RKO (cell line): ENCODE results near the gene CHRD.

Source experiments
- DNase-seq: peaks from one replicate; pipeline ENCODE4 v3.0.0-alpha.2; 2016; ENCODE audit warnings: low spot score

CHRD gene

DNA sequence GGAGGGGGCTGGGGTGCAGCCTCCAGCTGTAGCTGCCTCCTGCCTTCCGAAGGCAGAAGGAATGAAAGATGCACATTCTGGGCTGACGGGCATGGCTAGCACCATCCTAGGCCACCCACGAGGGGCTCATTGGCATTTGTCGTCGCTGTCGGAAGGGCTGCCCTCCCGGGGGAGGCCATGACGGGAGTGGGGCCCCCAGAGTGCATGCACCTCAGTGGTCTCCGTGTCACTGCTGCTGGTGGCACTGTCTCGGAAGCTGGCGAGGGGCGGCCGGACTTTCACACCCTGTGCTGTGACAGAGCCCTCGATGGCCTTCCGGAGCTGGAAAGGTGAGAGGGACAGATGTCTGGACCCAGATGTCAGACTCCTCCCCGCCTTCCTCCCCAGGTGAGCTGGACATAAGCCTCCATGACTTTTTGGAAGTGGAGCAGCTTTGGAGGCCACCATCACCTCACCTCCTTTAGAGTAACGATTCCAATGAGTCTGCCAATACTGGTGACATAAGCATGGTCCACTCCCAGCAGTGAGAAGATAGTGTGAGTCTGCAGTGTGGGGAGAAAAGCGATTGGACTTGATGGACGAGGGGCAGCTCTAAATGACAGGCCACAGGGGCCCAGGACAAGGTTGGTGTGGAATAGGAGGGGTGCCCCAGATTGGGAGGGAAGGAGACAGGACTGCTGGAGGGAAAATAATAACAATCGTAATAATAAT, 33.2 kb upstream of the CHRD start:
- DNase-seq, result no peak

GRCh38 chr3:184347321-184348056, 32.4 kb upstream of the CHRD start:
- no peak for DNase-seq

DNA sequence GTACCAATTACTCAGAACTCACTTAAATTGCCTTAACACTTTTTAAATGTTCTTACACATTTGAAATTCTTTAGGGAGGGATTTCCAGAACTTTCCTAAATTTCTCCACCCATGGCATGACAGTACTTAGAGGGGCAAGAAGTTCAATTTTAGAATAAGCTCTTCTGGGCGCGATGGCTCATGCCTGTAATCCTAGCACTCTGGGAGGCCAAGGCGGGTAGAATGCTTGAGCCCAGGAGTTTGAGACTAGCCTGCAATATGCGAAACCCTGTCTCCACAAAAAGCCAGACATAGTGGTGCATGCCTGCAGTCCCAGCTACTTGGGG, 31.8 kb upstream of the CHRD start:
- no peak for DNase-seq

DNA sequence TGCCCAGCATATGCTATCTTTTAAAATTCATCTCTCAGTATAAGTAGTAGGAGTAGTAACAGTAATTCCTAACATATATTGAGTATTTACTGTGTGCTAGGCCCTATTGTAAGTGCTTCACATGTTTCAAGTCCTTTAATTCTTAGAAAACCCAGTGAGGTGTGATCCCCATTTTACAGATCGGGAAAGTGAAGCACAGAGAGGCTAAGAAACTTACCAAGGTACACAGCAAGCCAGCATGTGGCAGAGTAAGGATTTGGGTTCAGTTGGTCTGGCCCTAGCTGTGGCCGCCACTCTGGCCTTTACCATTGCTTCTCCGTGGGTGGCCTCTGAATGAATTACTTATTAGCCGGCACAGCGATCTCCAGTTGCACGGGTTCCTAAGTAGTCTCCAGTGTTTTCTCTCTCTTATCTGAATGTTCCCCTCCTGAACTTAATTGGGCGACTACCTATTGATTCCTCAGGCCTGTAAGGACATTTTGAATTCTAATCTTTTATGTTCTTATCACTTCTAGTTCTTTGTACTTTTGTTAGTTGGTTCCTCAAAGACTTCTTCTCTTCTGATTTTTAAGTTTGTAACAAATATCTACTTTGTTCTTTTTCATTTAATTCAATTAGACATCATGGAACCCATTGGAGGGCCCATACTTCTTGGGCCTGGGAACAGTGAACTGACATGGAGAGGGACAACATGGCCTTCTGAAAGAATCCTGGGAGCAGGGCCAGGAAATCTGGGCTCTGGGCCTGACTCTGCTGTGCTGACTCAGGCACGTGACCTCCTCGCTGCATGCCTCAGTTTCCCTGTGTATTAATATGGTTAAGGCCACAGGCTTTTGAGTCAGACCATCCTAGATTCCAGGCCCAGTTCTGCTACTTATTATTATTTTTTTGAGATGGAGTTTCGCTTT, 30.0 kb upstream of the CHRD start:
- DNase-seq, result no peak

- DNase-seq, result no peak
These were observed 29.2 kb upstream of the CHRD start for GRCh38 chr3:184350618-184351017.

DNA sequence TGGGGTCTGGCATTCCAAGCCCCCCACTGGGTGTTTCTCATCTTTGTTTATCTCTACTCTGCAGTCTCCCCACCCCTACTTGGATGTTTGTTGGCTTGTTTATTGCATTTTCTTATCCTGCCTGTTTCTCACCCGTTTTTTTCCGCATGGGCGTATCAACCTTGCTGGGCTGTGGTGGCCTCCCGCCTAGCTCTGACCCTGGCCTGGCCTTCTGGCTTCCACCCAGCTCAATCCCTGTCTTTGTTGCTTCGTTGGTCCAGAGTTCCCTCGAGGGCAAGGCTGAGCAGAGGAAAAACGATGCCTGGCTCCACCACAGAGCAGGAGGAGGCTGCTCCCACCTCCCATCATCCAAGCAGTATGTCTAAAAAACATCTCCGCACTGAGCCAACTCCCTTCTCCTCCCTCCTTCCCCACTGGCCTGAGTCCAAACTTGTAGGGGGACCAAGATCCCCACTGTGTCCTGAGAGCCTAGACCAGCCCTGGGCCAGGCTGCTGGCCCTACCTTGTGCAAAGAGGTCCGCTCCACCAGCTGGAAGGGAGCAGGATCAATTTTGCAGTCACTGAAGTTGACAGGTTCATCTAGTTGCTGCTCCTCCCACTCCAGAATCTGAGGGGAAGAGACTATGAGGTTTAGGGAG, 28.2 kb upstream of the CHRD start:
- no peak for DNase-seq

- DNase-seq, result no peak
These were observed 27.6 kb upstream of the CHRD start for GRCh38 chr3:184352149-184352785.

DNA sequence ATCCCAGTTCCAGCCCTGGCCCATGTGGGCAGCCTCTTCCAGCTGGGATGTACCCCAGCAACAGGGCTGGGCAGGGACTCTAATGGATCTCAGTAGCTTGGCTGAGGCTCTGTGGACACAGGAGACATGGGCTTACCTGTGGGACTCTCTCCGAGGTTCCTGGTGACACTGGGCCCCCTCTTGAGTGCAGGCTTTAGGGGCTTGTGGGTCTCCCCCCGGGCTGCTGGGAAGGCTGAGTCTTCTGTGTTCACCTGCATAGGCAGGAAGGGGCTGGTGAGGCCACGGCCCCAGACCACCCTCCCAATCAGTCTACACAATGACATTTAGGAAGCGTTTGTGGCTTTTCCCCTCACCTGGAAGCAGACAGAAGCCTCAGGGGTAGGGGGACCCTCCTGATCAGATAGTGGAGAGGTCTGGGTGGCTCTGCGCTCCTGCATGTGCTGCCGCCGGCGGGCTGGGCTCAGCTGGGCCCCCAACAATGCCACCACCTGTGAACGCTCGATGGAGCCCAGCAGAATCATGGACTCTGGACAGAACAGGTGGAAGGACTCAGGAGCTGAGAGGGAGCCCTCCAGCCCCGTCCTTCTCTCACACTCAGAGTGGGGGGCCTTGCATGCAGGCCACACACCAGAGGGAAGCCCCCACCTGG, 26.8 kb upstream of the CHRD start:
- no peak for DNase-seq

- no peak for DNase-seq
These were observed 26.3 kb upstream of the CHRD start for GRCh38 chr3:184353546-184353941.

- DNase-seq, result no peak
These were observed 25.6 kb upstream of the CHRD start for GRCh38 chr3:184354121-184354728.

DNA sequence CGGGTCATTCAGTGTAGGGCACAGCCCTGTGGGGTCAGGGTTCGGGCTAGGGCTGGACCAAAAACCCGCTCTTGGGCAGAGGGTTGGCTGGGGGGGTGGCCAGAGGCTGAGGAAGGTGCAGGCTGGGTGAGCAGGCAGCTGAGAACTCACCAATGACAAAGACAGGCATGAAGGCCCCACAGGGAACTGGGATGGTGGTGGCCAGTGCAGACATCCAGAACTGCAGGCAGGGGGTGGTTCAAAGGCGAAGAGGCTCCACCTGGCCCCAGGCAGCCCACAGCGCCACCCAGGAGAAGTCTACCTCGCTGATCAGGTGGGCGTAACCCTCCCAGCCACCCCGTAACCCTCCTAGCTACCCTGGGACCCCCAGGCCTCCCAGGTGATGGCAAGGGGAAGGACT, 25.1 kb upstream of the CHRD start:
- DNase-seq, result no peak

DNA sequence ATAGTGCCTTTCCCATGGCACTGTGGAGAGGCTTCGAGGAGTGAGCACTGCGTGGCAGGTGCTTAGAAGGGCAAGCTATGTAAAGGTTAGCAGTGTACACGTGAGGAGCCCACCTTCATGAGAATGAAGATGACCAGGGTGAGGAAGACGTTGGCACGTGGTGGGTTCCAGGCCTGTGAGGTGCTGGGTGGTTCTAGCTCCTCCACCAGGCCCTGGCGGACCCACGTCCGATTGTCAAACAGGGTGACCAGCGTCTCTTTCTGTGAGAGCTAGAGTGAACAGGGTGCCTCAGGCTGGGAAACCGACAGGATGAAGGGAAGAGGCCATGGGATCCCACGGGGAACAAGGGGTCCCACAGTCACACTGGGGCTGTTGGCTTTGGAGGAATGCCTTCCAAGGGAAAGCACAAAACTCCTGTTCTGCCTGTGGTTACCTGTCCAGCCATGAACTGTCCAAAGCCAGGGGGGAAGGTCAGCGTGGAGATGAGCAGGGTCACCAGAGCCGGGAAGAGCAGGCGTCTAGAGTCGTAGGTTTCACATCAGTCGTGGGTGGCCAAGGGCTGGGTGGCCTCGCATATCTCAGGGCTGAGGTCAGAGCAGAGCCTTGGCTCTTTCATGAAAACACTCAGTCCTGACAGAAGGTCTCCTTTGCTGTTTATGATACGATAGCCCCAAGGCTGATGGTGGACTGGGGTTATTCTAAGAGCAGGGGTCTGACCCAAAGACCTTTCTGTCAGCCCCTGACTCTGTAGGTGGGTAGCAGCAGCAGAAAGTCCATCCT, 24.4 kb upstream of the CHRD start:
- no peak for DNase-seq

- DNase-seq, result no peak
These were observed 22.4 kb upstream of the CHRD start for GRCh38 chr3:184357248-184358123.

- no peak for DNase-seq
These were observed 21.6 kb upstream of the CHRD start for GRCh38 chr3:184358124-184358767.

DNA sequence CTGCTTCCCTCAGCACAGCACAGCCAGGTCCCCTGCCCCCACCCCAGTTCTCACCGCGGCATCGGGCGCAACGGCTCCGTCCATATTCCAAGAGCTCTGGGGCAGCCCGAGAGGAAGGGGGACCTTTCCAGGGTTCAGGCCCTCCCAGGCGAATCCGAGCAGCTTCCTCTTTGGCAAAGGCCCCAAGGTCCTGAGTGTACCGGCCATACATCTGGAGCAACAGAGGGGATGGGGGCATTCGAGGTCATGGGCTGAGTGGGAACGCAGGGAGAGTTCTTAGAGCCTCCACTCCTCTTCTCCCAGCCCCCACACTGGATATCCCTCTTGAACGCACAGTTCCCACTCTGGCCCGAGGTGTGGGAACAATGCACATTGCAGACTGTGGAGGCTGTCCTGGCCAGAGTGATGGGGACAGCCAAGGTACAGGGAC, 20.9 kb upstream of the CHRD start:
- DNase-seq, result no peak

DNA sequence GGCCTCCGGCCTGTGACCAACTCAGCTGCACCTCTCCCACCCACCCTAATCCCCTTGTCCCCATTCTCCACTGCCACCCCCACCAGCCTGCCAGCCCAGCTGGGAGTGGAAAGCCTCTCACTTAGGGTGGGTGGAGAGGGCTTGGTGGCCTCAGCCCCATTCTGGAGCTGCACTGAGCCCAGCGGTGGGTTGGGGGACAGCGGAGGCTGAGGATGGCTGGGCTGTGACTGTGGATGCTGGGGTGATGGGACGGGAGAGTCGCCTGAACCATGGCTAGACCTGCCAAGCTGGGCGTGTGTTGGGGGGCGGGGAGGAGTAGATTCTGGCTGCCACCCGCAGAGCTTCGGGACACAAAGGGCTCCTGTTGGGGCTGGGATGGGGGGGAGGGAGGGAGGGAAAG, 20.2 kb upstream of the CHRD start:
- no peak for DNase-seq

GRCh38 chr3:184360070-184360928, 19.6 kb upstream of the CHRD start:
- DNase-seq, result no peak
